SK-N-SH (cell line): ENCODE measurements around the gene SEMA6C. TPM values are rescaled to one million over a fixed set of nuclear protein-coding genes. Genes with fewer than 3 reads are reported as not detected.

Source experiments
- CTCF ChIA-PET: fragments of 300-600, 350-600 bp; formaldehyde crosslinking; extraction: SDS; loops from one replicate; lab custom pipeline; 2021; lab: Yijun Ruan, JAX
- POLR2A ChIA-PET: fragments of 350-600 bp; sonication (Branson Sonifier 250); formaldehyde crosslinking; extraction: SDS; loops from one replicate; lab custom pipeline; 2020; ENCODE audit warnings: antibody characterized with exemption, inconsistent platforms; lab: Yijun Ruan, JAX
- DNase-seq: peaks from one replicate; pipeline ENCODE4 v3.0.0; 2012
- H2AFZ ChIP-seq: fragments of 200-600 bp; sonication (generic); 2 replicates; pipeline ENCODE4 v1.8.1; 2016; ENCODE audit warnings: antibody characterized with exemption, mild to moderate bottlenecking, low read depth
- H3F3A ChIP-seq: fragments of 200-600 bp; sonication (generic); replicated peaks from 2 replicates; pipeline ENCODE3; 2016; ENCODE audit warnings: antibody characterized with exemption, mild to moderate bottlenecking; ENCODE audit not compliant: insufficient read depth
- H3K27ac ChIP-seq, 2 experiments: fragments of 200-500 bp in 1 of 2; fragments of 200-600 bp in 1 of 2; sonication (Bioruptor generic) in 1 of 2; sonication (generic), shearing (Covaris generic) in 1 of 2; 2 replicates each; pipeline versions ENCODE4 v1.5.1 to v1.6.1; 2014 to 2016; ENCODE audit warnings: low read depth in 2 of 2, inconsistent platforms in 1 of 2, low read length in 1 of 2, mild to moderate bottlenecking in 1 of 2, mixed read lengths in 1 of 2
- H3K27me3 ChIP-seq: fragments of 200-600 bp; sonication (generic), shearing (Covaris generic); 2 replicates; pipeline ENCODE4 v1.6.1; 2016; ENCODE audit warnings: mixed run types; ENCODE audit not compliant: insufficient read depth
- H3K36me3 ChIP-seq, 2 experiments: fragments of 200-500 bp in 1 of 2; fragments of 200-600 bp in 1 of 2; sonication (Bioruptor generic) in 1 of 2; sonication (generic) in 1 of 2; replicated peaks in 1 of 2; 2 replicates each; pipeline versions ENCODE3 to v1.5.1; 2014 to 2016; ENCODE audit warnings: low read length in 1 of 2, mild to moderate bottlenecking in 1 of 2; ENCODE audit not compliant: insufficient read depth in 2 of 2, control insufficient read depth in 1 of 2
- H3K4me1 ChIP-seq, 2 experiments: fragments of 200-500 bp in 1 of 2; fragments of 200-600 bp in 1 of 2; sonication (Bioruptor generic) in 1 of 2; sonication (generic), shearing (Covaris generic) in 1 of 2; 2 replicates each; pipeline versions ENCODE4 v1.5.1 to v1.6.1; 2014 to 2016; ENCODE audit warnings: low read depth in 1 of 2, low read length in 1 of 2, mixed run types in 1 of 2; ENCODE audit not compliant: insufficient read depth in 2 of 2, control insufficient read depth in 1 of 2
- H3K4me2 ChIP-seq: fragments of 200-600 bp; sonication (generic), shearing (Covaris generic); 2 replicates; pipeline ENCODE4 v1.6.1; 2017; ENCODE audit warnings: mixed run types
- H3K4me3 ChIP-seq, 2 experiments: fragments of 200-500 bp in 1 of 2; fragments of 200-600 bp in 1 of 2; sonication (Bioruptor generic) in 1 of 2; sonication (generic), shearing (Covaris generic) in 1 of 2; 2 replicates each; pipeline versions ENCODE4 v1.5.1 to v1.8.1; 2014 to 2016; ENCODE audit warnings: low read depth in 2 of 2, inconsistent platforms in 1 of 2, low read length in 1 of 2, mild to moderate bottlenecking in 1 of 2, mixed read lengths in 1 of 2, moderate library complexity in 1 of 2
- H3K79me2 ChIP-seq: fragments of 200-600 bp; sonication (generic); 2 replicates; pipeline ENCODE4 v1.8.1; 2017; ENCODE audit warnings: mild to moderate bottlenecking; ENCODE audit not compliant: insufficient read depth
- H3K9ac ChIP-seq: fragments of 200-600 bp; sonication (generic); 2 replicates; pipeline ENCODE4 v1.6.1; 2017; ENCODE audit warnings: mixed run types
- H3K9me2 ChIP-seq: fragments of 200-600 bp; sonication (generic); 2 replicates; pipeline ENCODE4 v1.6.1; 2017; ENCODE audit warnings: mixed run types
- H3K9me3 ChIP-seq: fragments of 200-600 bp; sonication (generic); 2 replicates; pipeline ENCODE4 v1.6.1; 2017; ENCODE audit warnings: mixed run types, mild to moderate bottlenecking, moderate library complexity
- H4K20me1 ChIP-seq: fragments of 200-600 bp; sonication (generic); 2 replicates; pipeline ENCODE4 v1.6.1; 2017; ENCODE audit warnings: mild to moderate bottlenecking, mixed run types; ENCODE audit not compliant: insufficient read depth
- CTCF ChIP-seq: fragments of 200-600 bp; sonication (generic); IDR thresholded peaks from 2 replicates; pipeline ENCODE4 v1.6.1; 2017; ENCODE audit warnings: antibody characterized with exemption, mild to moderate bottlenecking, moderate library complexity
- ELF1 ChIP-seq: IDR thresholded peaks from 2 replicates; pipeline ENCODE4 v1.4.0; 2012
- EP300 ChIP-seq, 2 experiments: IDR thresholded peaks; 2 replicates each; pipeline versions ENCODE4 v1.4.0 to v1.6.1; 2012; ENCODE audit warnings: borderline replicate concordance in 1 of 2, low read depth in 1 of 2, low read length in 1 of 2
- FOXM1 ChIP-seq: IDR thresholded peaks from 2 replicates; pipeline ENCODE4 v1.4.0; 2012; ENCODE audit warnings: low read depth, mild to moderate bottlenecking
- GATA2 ChIP-seq: sonication (generic); formaldehyde crosslinking; IDR thresholded peaks from 2 replicates; pipeline ENCODE4 v1.5.0; 2020; ENCODE audit warnings: mild to moderate bottlenecking, missing genetic modification reagents
- JUND ChIP-seq: IDR thresholded peaks from 2 replicates; pipeline ENCODE4 v1.4.0; 2012
- MXI1 ChIP-seq: IDR thresholded peaks from 2 replicates; pipeline ENCODE4 v1.6.1; 2012; ENCODE audit warnings: mild to moderate bottlenecking, low read depth, low read length, improper control_type of control experiment
- POLR2AphosphoS5 ChIP-seq: IDR thresholded peaks from 2 replicates; pipeline ENCODE4 v1.6.1; 2012; ENCODE audit warnings: low read depth, low read length
- RAD21 ChIP-seq: IDR thresholded peaks from 2 replicates; pipeline ENCODE4 v1.6.1; 2012; ENCODE audit warnings: mild to moderate bottlenecking, low read length
- REST ChIP-seq: IDR thresholded peaks from 2 replicates; pipeline ENCODE4 v1.6.1; 2012; ENCODE audit warnings: mild to moderate bottlenecking, low read depth, low read length, moderate library complexity
- RXRA ChIP-seq: IDR thresholded peaks from 2 replicates; pipeline ENCODE4 v1.4.0; 2012; ENCODE audit warnings: low read depth, mild to moderate bottlenecking, borderline replicate concordance
- SIN3A ChIP-seq: IDR thresholded peaks from 2 replicates; pipeline ENCODE4 v1.6.1; 2012; ENCODE audit warnings: low read depth, mild to moderate bottlenecking, low read length, moderate library complexity, borderline replicate concordance
- TCF12 ChIP-seq: IDR thresholded peaks from 2 replicates; pipeline ENCODE4 v1.4.0; 2012
- TEAD4 ChIP-seq: IDR thresholded peaks from 2 replicates; pipeline ENCODE4 v1.4.0; 2012; ENCODE audit warnings: mild to moderate bottlenecking, borderline replicate concordance; ENCODE audit not compliant: insufficient read depth
- USF2 ChIP-seq: fragments of 150-350 bp; IDR thresholded peaks from 2 replicates; pipeline ENCODE4 v1.6.1; 2017; ENCODE audit warnings: antibody characterized with exemption, low read length, low read depth, borderline replicate concordance
- ZBTB33 ChIP-seq: IDR thresholded peaks from 2 replicates; pipeline ENCODE4 v1.4.0; 2012; ENCODE audit warnings: low read depth, borderline replicate concordance
- WGBS: methylation state at CpG from one replicate; pipeline ENCODE4 v1.1.6; 2017; ENCODE audit warnings: low lambda C conversion rate; 5-methylcytosine and 5-hydroxymethylcytosine counted together
- polyA plus RNA-seq, 3 experiments: library from polyadenylated mRNA; depleted of rRNA; stranded (reverse); fragments of >200 nt; gene quantifications; 2 replicates each; pipeline ENCODE4 v1.2.3, GENCODE V29; 2012

Gene SEMA6C
- polyA plus RNA-seq, 1 of the 3 experiments (the other 2 are of a cell fraction) = 4.0 TPM

- H3K4me3 ChIP-seq = peak overlapping the region; percentile 84 to 86
- 2% methylated on average over 15 of the region's 15 CpGs for WGBS
- CTCF ChIA-PET = interaction anchor here (0.6 to 1.3 kb wide), 4 partner anchors 9 to 67 kb away, joined by 3 to 5 read pairs (median 4); partner anchors contain the start of genes TMOD4 and VPS72
- TF ChIP-seq RAD21 = no peak
- 0 out of 2 replicates have a peak, but pooled peaks have one; percentile 16 for TF ChIP-seq REST
- TF ChIP-seq ZBTB33 = no peak
- no peak for TF ChIP-seq EP300 (IDR thresholded peaks at IDR 0.05; ENCODE audit: borderline replicate concordance in 1 of 2, low read depth in 1 of 2, low read length in 1 of 2)
- no peak for TF ChIP-seq FOXM1
- TF ChIP-seq, all 33 proteins: peak for 1
- H3K27me3 ChIP-seq = no peaks in the 10 kb centered on the region
- no peaks in the 10 kb centered on the region for H3K9me3 ChIP-seq
- peak overlapping the region; percentile 93 for H3K4me2 ChIP-seq
- no peaks in the 10 kb centered on the region for H4K20me1 ChIP-seq
- no peaks in the 10 kb centered on the region for H3K9me2 ChIP-seq
- peak; percentile 47 for DNase-seq
- H3K36me3 ChIP-seq = peaks cover 17 to 33% of the 10 kb centered on the region in 2 experiments
- H3K27ac ChIP-seq = peak overlapping the region; percentile 76 to 85
- H3F3A ChIP-seq = no peaks in the 10 kb centered on the region
- peak overlapping the region; percentile 81 for H3K9ac ChIP-seq
- peaks cover 4 to 15% of the 10 kb centered on the region in 2 experiments; a peak in 2 of 4 replicates for H3K4me1 ChIP-seq
- H3K79me2 ChIP-seq = peaks cover 40% of the 10 kb centered on the region
- POLR2A ChIA-PET = interaction anchor here (0.6 to 1.0 kb wide), 3 partner anchors 23 to 96 kb away, joined by 3 to 4 read pairs (median 3); partner anchors contain the start of gene GABPB2
- peak overlapping the region; percentile 85 for H2AFZ ChIP-seq
Observed at GRCh38 chr1:151166505-151166956, 20.1 kb upstream of the SEMA6C start.

GRCh38 chr1:151165738-151166504, 19.5 kb upstream of the SEMA6C start, which contains the start of the genes LYSMD1 and SCNM1:
TSS of gene LYSMD1 (minus strand) at chr1:151165902. CDS start at chr1:151165258, 644 bp downstream.
TSS of gene SCNM1 (plus strand) at chr1:151166144. CDS start at chr1:151166153, 9 bp downstream.
- peak within 1 kb of the TSS; percentile 83 for H3K9ac ChIP-seq
- peaks cover 4 to 15% of the 10 kb centered on the region in 2 experiments; a peak in 2 of 4 replicates for H3K4me1 ChIP-seq
- H3K9me3 ChIP-seq = no peaks in the 10 kb centered on the region
- DNase-seq = peak; percentile 88
- ChIA-PET CTCF (interaction anchor here (0.6 to 1.8 kb wide), 7 partner anchors 10 to 142 kb away, joined by 3 to 12 read pairs (median 4); partner anchors contain the start of genes GABPB2, TMOD4, TNFAIP8L2 and VPS72), POLR2A (interaction anchor here (0.6 to 1.0 kb wide), 3 partner anchors 23 to 95 kb away, joined by 3 to 4 read pairs (median 3); partner anchors contain the start of gene GABPB2)
- WGBS = under 1% methylated on average over 38 of the region's 38 CpGs
- H4K20me1 ChIP-seq = no peaks in the 10 kb centered on the region
- H2AFZ ChIP-seq = peak within 1 kb of the TSS; percentile 89
- H3K27me3 ChIP-seq = no peaks in the 10 kb centered on the region
- H3K36me3 ChIP-seq = peaks cover 17 to 35% of the 10 kb centered on the region in 2 experiments
- no peaks in the 10 kb centered on the region for H3F3A ChIP-seq
- H3K79me2 ChIP-seq = peaks cover 40% of the 10 kb centered on the region
- peak within 1 kb of the TSS; percentile 95 for H3K4me2 ChIP-seq
- H3K4me3 ChIP-seq = peak within 1 kb of the TSS; percentile 84 to 86
- H3K9me2 ChIP-seq = no peaks in the 10 kb centered on the region
- H3K27ac ChIP-seq = peak within 1 kb of the TSS; percentile 76 to 92
- TF ChIP-seq CTCF = no peak
- peak; percentile 83 for TF ChIP-seq POLR2AphosphoS5
- peak; percentile 85; the same call in 1 of the 2 replicates for TF ChIP-seq MXI1
- peak; percentile 65; the same call in 1 of the 2 replicates for TF ChIP-seq TCF12
- no peak; the same call in 1 of the 2 replicates for TF ChIP-seq JUND
- peak; percentile 98; the same call in 1 of the 2 replicates for TF ChIP-seq SIN3A
- TF ChIP-seq RXRA = no peak; the same call in 1 of the 2 replicates
- peak; percentile 100 for TF ChIP-seq ELF1
- no peak for TF ChIP-seq TEAD4
- TF ChIP-seq USF2 = no peak
- TF ChIP-seq GATA2 (CRISPR knock-in tag) = peak; percentile 24; the same call in 1 of the 2 replicates
